Hepatocyte (in vitro differentiated cells): ENCODE results near the gene USP12.

ENCODE experiments used
- CTCF ChIP-seq: fragments of 200-600 bp; sonication (generic); IDR thresholded peaks from 2 replicates; pipeline ENCODE4 v1.5.1; 2016; ENCODE audit warnings: antibody characterized with exemption, mild to moderate bottlenecking; ENCODE audit not compliant: poor library complexity
- EZH2 ChIP-seq: fragments of 200-600 bp; sonication (generic); IDR thresholded peaks from 2 replicates; pipeline ENCODE4 v1.6.1; 2016; ENCODE audit warnings: antibody characterized with exemption, mild to moderate bottlenecking, borderline replicate concordance

- TF ChIP-seq CTCF (no peak), EZH2 (no peak)
Observed at GRCh38 chr13:27037171-27037570, 134.4 kb downstream of the USP12 start.
